GM18868 (cell line): ENCODE measurements around the gene MCTP1.
A peak's percentile ranks its signal among the peaks of the same experiment; 100 is the strongest.

Source experiments
- ATAC-seq: cut with Tn5 transposase; IDR thresholded peaks from one replicate; pipeline ENCODE4 v1.9.1; 2021; ENCODE audit warnings: mild to moderate bottlenecking, moderate library complexity; ENCODE audit not compliant: unreplicated experiment

The MCTP1 gene

DNA sequence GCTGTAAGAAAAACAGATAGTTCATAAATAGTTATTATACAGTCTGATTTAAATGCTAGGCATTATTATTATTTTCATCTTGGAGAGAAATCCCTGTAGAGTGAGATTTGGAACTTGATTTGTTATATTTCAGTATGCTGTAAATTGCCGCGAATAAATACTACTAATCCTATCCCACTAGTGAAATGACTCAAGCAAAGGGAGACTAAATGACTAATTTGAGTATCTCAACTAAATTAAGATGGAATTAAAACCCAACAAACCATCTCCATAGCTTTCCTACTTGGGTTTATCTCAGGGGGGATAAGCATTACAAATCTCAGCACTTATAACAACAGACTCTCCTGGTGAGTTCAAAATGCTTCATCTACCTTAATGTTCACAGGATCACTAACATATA is 206.0 kb downstream of the MCTP1 start:
- no peak for ATAC-seq

DNA sequence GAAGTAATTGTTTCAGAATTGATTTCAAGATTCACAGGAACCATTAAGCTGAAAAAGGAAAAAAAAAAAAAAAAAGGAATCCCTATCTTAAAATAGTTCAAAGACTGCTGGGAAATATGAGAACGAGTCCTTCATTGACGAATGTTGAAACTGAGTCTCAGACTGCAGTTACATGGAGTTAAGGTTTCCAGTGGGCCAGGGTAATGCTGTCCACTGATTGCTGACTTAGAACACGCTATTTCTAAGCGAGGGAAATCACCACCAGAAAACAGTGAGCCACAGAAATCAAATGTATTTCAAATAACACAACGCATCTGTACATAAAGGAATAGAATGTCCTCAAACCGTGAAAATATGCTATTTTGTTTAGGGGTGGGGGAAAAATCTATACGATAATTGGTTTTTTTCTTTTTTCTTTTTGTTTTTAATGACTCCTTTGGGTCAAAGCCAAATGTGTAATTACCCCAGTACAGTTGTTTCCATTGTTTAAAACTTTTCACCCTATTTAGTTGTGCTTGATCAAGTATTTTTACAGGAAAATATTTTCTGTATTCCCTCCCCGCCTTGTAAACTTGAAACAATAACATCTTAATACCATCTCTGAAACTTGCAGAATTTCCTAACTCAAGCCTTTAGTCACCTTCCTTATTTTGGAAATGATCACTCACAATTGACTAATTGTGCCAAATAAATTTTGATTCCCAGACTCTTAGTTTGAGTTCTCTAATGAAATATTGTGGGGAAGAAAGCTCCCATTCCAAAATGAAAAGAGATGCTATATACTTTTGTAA is 208.3 kb downstream of the MCTP1 start:
- ATAC-seq = peak; percentile 23

DNA sequence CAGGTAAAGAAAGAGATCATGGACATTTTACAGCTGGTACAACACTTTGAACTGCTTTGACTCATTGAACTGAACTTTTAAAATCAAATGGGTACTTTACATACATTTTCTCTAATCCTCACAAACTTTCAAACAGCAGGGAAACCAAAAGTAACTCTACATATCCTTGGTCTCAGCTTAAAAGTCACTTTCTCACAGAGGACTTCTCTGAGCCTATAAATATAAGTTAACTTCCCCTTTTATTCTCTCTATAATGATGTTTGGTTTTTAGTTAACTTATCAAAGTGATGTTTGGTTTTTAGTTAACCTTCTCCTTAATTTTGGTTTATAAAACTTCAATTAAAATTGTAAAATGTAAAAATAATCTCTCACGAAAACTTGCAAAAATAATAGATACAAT is 209.8 kb downstream of the MCTP1 start:
- peak; percentile 33 for ATAC-seq

DNA sequence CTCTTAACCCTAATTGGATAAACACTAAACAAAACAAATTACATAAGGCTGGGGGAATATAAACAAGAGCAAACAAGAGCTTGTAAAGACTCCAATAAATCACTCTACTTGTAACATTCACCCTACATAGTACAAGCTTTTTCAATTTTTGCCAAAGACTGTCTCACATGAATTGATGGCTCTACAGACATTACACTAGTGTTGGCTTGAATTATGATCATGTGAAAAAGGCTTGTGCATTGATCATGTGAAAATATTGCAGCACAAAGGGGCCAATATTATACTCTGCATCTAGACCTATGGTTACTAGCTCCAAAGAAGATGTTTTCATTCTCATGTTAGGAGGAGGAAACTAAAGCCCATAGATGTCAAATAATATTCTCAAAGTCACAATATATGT is 212.6 kb downstream of the MCTP1 start:
- ATAC-seq = no peak

DNA sequence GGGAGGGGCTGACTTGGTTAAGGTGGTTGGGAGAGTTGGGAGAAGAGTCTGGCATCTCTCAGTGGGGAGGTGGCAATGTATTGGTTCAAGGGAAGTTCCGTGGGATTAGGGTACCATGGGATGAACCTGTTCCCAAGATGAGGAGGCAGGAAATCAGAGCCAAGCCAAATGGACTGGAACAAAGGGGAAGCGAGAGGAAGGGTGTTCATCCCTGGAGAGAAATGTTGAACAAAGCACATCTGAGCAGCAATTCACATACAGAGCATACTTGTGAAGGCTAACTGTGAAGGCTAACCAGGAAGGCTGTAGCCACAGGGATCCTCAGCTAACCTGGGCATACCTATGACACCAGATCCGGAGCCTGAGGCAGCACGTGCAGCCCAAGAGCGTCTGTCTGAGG is 214.0 kb downstream of the MCTP1 start:
- no peak for ATAC-seq

DNA sequence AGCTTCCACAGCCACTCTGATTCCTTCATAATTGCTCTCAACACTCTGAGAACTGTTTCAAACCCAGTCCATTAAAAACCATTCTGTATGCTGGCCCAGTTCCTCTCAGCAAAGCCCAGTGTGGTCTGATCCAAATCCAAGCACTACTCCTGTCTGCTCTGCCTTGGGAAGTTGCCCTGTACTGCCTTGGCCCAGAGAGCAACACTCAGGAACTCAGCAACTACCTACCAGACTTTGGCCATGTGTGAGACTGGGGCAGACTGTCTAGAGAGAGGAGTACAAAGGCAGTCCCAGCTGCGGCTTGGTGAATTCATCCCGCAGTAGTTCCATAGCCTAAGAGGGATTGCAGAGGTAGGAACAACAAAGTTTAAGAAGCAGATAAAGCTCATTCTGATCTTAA is 214.4 kb downstream of the MCTP1 start:
- no peak for ATAC-seq

DNA sequence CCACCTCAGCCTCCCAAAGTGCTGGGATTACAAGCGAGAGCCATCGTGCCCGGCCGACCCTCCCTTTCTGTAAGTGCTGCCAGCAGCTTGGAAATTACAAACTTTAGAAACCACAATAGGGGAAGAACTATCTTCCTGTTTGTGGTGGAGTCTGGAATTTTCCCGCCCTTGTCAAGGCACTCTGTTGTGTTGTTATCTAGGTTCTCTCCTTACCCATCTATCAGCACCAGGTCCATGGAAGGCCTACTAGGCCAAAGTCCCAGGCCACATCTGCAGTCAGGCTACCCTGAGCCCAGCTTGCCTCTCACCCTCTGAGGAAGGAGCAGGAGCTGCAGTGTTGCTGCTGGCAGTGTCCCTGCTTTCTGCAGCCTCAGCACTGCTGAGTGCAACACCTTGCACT is 214.9 kb downstream of the MCTP1 start:
- no peak for ATAC-seq

DNA sequence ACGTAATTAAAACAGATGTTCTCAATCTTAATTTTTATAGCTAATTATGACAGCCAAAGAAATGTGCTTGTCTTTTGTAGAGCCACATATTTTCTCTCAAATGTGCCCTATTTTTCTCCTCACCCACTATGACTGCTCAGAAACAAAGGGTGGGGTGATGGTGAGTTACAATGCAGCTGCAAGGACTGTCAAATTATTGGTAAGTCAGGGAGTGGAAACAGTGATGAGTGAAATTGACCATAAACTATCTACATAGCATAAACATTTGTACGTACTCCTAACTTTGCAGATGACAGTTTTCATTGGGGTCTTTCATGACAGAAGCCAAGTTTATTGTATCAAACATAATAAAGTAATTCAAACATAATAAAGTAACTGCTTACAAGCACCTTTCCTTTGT is 215.9 kb downstream of the MCTP1 start:
- peak; percentile 25 for ATAC-seq

DNA sequence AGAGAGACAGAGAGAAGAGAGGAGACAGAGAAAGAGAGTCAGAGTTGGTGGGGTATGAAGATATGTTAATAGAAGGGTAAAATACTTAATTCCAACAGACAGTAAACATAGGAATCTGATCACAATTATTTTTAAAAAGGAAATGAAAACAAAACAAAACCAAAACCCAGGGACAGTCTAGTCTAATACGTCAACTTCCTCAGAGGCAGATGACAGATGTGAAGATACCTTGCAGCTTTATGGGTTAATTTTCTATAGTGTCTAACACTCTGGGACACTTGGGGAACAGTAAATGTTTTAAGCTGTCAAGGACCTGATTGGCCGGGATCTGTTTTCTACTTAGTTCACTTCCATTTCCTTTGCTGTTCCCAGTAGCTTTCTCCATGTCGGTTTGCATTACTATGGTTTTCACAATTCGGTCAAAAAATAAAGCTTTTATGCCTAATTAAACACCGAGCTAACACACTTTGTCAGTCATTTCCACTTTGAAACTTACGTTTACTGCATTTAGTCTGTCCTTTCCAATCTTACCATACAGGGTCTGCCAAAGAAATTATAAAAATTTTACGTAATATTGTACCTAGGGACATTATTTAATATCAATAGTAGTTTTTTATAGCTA is 216.5 kb downstream of the MCTP1 start:
- peak; percentile 53 for ATAC-seq

DNA sequence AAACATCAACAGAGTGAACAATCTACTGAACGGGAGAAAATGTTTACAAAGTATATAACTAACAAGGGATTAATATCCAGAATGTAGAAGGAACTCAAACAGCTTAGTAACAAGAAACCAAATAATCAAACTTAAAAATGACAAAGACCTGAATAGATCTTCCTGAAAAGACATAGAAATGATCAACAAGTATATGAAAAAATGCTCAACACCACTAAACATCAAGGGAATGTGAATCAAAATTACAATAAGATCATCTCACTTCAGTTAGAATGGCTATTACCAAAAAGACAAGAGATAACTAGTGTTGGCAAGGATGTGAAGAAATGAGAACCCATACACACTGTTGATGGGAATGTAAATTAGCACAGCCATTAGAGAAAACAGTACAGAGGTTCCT is 218.8 kb downstream of the MCTP1 start:
- no peak for ATAC-seq

DNA sequence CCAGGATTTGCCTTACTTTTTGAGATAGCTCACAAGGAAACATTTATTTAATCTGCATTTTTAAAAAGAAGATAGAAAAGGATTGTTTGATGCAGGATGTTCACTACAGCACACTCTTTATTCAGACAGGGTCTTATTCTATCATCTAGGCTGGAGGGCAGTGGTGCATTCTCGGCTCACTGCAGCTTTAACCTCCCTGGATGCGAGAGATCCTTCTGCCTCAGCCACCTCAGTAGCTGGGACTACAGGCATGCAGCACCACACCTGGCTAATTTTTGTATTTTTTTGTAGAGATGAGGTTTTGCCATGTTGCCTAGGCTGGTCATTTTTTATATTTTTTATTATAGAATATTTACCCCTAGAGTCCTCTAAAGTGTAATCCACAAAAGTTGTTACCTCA is 221.4 kb downstream of the MCTP1 start:
- no peak for ATAC-seq

DNA sequence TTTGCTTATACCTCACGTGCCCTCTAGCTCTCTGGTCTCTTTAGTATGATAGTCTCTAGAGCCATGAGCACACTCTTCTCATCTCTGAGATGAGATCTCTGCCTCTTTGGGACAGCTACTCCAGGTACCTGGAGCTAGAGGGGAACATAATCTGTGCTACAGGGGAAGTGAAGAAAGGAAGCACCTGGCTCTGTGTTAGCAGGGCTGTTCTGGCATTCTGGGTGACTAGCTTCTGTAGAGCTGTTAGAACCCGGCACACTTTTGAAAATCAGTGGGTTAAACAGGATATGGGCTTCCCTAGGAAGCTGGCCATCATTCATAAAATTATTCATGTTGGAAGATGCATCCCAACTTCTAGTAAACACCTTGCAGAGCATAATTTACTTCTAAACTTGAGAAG is 224.8 kb downstream of the MCTP1 start:
- ATAC-seq = peak; percentile 44

DNA sequence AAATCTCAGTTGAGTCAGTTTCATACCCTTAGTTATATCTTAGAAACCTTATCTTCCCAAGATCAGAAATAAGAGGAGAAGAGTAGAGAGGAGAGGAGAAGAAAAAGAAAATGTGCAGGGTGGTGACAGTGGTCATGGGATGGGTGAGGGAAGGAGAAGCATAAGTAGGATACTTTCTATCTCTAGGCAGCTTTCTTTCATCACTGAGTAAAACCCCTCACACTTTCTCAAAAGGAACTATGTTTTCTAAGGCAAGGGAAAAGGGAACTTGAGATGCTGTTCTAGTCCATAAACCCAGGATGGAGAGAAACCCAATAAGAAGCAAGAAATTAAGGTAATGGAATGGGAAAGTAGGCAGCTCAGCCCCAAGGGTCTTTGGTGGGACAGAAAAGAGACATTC is 225.3 kb downstream of the MCTP1 start:
- ATAC-seq = peak; percentile 20

DNA sequence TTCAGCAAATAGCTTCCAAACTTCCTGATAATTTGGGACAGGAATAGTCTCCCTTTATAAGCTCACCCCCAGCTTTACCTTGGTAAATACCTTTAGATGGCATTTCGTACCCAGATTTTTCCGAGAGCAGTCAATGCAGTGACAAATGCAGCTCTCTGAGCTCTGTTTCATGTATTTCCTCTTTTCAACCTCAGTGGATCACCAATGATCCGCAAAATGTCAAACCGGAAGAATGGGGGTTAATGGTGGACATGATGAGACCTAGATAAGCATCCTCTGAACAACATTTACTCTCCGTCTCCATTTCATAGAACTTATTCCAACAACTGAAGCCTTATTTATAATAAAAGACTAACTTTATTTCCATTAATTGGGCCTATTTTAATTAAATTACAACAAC is 227.3 kb downstream of the MCTP1 start:
- peak; percentile 76 for ATAC-seq

DNA sequence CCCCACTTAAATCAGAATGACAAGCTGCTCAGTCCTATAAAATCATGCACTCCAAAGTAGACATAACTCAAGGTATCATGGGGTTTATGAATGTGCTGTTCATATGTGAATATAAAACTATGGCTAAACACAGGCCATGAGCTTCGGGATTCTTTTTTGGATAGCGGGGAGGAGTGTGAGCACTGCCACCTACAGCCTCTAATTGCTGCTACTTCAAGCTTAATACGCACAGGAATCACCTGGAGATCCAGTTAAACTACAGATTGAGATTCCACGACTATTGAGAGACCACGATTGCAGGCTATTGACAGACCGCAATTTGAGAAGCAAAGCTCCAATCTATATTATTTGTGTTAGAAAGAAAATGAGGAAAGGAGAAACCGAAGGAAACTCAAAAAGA is 231.6 kb downstream of the MCTP1 start:
- no peak for ATAC-seq

DNA sequence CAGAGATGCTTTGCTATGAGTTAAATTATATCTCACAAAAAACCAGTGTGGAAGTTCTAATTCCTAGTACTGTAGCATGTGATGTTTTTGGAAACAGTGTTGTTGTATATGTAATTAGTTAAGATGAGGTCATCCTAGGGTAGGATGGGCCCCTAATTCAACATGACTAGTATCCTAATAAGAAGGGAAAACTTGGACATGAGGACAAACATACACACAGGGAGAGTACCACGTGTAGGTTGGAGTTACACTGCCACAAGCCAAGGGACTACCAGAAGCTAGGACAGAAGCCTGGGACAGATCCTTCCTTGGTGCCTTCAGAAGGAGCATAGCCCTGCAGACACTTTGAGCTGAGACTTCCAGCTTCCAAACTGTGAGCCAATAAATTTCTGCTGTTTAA is 234.2 kb downstream of the MCTP1 start:
- ATAC-seq = no peak

DNA sequence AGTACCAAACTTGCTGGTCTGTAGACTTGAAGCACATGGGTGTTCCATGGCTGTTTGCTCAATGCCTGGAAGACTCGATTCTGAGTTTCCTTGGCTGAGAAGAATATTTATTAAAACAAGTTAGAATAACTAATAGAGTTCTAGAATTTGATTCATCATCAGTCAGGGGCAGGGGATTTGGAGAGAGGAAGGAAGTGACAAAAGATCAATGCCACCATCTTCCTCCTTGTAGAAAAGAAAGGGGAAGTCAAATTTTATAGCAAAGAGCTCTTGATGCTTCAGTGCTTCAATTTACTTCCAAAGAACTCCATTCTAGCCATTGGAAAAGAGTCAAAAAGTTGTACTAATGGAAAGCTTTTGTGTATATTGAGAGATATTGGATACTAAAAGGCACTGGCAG is 236.3 kb downstream of the MCTP1 start:
- ATAC-seq = no peak

DNA sequence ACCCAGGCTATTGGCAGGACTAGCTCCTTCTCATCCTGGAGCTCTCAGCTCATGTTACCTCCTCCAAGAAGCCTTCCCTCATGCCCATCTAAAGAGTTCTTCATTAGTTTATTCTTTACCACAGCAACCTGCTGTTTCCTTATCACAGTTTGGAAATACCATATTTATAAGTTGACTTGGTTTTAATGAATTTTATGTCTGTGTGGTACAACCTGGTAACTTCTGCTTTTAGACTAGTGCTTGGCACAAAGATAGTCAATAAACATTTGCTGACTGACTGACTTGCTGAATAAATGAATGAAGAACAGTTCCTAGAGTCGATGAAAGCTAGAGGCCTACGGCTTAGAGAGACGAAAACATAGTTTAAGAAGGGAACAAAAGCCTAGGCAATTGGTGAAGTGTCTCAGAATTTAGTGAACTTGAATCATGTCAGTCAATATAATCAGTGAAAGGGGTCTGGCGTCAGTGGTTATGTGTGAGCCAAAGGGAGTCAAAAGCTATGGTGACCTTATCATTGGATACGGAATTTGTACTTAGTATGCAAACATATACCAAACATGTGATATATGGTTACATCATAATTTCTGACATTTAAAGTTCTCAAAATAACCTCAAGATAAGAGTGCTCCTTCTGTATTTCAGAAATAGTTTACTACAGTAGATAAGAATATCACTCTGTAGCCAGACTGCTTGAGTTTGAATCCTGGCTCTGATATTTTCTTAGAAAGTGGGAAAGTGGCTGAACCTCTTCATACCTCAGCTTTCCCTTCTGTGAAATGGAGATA is 239.5 kb downstream of the MCTP1 start:
- no peak for ATAC-seq

DNA sequence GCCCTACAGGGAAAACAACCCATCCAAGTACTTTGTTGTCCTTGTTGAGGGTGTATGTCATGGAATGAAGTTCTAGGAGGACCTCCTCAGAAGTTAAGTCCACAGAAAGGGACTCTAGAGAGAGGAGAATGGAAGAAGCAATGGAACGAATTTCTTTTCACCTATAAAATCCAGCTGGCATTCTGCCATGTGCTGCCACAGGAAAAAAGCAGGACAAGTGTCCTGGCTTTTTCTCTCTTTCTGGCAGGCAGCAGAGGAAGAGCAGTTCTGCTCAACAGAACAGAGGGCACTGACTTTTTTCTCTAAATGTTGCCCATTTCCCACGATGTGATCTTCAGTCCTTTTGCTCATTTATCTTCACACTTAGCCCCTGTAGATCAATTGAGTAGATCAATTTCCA is 240.8 kb downstream of the MCTP1 start:
- no peak for ATAC-seq

DNA sequence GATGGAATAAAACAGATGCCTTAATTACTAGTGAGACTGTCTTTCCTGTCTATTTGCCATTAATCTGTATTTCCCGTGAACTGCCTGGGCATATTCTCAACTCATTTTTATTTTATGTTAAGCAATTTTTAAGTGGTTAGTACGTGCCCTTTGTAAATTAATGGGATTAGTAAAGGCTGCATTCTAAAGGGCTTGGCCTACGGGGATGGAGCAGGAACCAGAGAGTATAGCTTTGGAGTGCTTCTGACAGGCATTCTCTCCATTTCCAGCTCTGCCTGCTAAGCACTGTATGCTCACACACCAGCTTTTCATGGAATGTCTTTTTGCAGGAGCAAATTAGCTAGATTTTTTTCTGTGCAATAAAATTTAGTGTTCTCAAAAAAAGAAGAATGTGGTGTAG is 241.2 kb downstream of the MCTP1 start:
- ATAC-seq = no peak

DNA sequence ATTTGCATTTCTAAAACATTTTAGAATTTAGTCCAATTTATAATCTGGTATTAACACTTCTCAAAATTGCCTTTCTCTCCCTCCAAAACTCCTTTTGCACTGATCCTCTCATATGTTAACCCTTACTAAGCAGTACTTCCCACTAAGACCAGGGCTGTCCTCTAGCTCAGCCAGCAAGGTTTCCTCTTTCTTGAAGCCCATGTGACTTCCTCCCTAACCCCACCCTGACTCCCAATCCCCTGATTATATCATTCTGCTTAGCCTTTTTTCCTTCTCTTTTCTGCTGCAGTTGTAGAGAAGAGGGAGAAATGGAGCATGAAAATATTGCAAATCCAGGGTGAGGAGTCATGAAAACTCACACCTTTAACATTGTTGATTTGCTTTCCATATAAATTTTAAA is 241.7 kb downstream of the MCTP1 start:
- no peak for ATAC-seq

DNA sequence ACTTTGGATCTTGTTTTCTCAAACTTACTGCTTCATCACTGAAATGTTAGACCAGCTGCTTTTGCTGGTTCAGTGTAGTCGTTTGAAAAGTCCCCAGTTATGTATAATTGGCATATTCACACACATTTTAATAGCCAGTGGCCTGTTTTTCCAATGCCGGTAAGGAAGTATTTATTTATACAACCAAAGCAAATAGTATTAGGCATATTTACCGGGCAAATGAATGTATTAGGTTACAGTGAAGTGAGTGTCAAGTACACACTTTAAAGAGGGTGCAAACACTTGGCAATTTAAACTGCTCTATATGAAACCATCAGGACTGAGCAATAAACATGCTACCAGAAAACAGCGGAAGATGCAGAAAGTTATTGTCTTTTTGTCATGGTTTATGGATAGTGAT is 242.9 kb downstream of the MCTP1 start:
- no peak for ATAC-seq
